Measurements from ENCODE around the gene PTCHD1.

Gene PTCHD1

GRCh38 chrX:23385242-23385641 lies 50.6 kb downstream of the PTCHD1 start:
- WGBS, 2 donors (ENCODE audit: extremely low coverage in 2 of 2, insufficient read length in 2 of 2, insufficient replicate concordance in 1 of 2) = no CpG with 5 or more reads among the region's 3 CpGs

DNA sequence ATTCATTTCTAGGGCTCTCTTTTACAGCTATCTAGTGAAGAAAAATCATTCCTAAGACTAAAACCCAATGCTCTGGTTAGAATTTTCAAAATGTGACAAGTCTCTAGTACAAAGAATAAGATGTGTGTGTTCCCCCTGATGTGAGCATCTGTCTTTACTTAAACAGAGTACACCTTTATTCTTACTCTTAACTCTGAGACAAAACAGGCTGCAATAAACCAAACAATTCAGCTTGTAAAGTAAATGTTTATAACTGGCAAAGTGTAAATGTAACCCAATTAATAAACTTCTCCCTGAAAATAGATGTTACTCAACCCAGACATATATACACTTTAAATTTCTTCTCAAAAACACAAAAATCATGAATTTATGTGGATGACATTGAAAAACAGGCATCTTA lies 51.6 kb downstream of the PTCHD1 start:
- Histone ChIP-seq H2BK12ac (ENCODE audit: low read length) (no peak overlapping the region), H3K4ac (ENCODE audit: low read length) (no peak overlapping the region), H3K23ac (ENCODE audit: low read depth, low read length, poor library complexity) (no peak overlapping the region), H2BK5ac (ENCODE audit: low read length) (no peak overlapping the region), H3K36me3 (replicated peaks in 1 of 2; ENCODE audit: control insufficient read depth in 2 of 2, insufficient read depth in 2 of 2, low read length in 2 of 2) (no peaks in the 10 kb centered on the region), H2BK15ac (ENCODE audit: low read length) (no peak overlapping the region), H4K8ac (ENCODE audit: low read depth, low read length) (no peak overlapping the region), H3K14ac (ENCODE audit: low read length) (no peak overlapping the region), H3K9me3 (replicated peaks in 1 of 2; ENCODE audit: control insufficient read depth in 2 of 2, insufficient read depth in 1 of 2, low read depth in 1 of 2, low read length in 2 of 2) (no peaks in the 10 kb centered on the region), H3K4me1 (ENCODE audit: control insufficient read depth in 2 of 2, insufficient read depth in 1 of 2, low read depth in 1 of 2, low read length in 2 of 2) (no peaks in the 10 kb centered on the region), H3K4me2 (ENCODE audit: insufficient read depth, low read length, poor library complexity, severe bottlenecking) (no peak overlapping the region), H3K4me3 (ENCODE audit: low read length in 2 of 2) (no peak overlapping the region), H2AK5ac (ENCODE audit: low read depth, low read length) (no peak overlapping the region), H4K91ac (ENCODE audit: low read depth, low read length, poor library complexity) (no peak overlapping the region), H2AFZ (ENCODE audit: low read length) (no peak overlapping the region), H3K79me1 (ENCODE audit: low read depth, low read length) (no peaks in the 10 kb centered on the region), H3K27me3 (ENCODE audit: control insufficient read depth in 3 of 3, insufficient read depth in 3 of 3, low read depth in 1 of 3, low read length in 3 of 3) (no peaks in the 10 kb centered on the region), H3K27ac (replicated peaks; ENCODE audit: low read length) (no peak overlapping the region), H2BK120ac (ENCODE audit: low read depth, low read length) (no peak overlapping the region), H3K18ac (ENCODE audit: low read length) (no peak overlapping the region), H3K9ac (ENCODE audit: low read depth, low read length, poor library complexity) (no peak overlapping the region)
- no peak for DNase-seq (ENCODE audit: low spot score)

More at GRCh38 chrX:23385242-23385641, 50.6 kb downstream of the PTCHD1 start:
- Histone ChIP-seq H3K14ac (ENCODE audit: low read length) (no peak overlapping the region), H2BK15ac (ENCODE audit: low read length) (no peak overlapping the region), H3K9me3 (replicated peaks in 1 of 2; ENCODE audit: control insufficient read depth in 2 of 2, insufficient read depth in 1 of 2, low read depth in 1 of 2, low read length in 2 of 2) (no peaks in the 10 kb centered on the region), H4K91ac (ENCODE audit: low read depth, low read length, poor library complexity) (no peak overlapping the region), H3K27ac (replicated peaks; ENCODE audit: low read length) (no peak overlapping the region), H3K79me1 (ENCODE audit: low read depth, low read length) (no peaks in the 10 kb centered on the region), H4K8ac (ENCODE audit: low read depth, low read length) (no peak overlapping the region), H3K4ac (ENCODE audit: low read length) (no peak overlapping the region), H2AK5ac (ENCODE audit: low read depth, low read length) (no peak overlapping the region), H3K27me3 (ENCODE audit: control insufficient read depth in 3 of 3, insufficient read depth in 3 of 3, low read depth in 1 of 3, low read length in 3 of 3) (no peaks in the 10 kb centered on the region), H3K36me3 (replicated peaks in 1 of 2; ENCODE audit: control insufficient read depth in 2 of 2, insufficient read depth in 2 of 2, low read length in 2 of 2) (no peaks in the 10 kb centered on the region), H3K9ac (ENCODE audit: low read depth, low read length, poor library complexity) (no peak overlapping the region), H2BK12ac (ENCODE audit: low read length) (no peak overlapping the region), H3K4me3 (ENCODE audit: low read length in 2 of 2) (no peak overlapping the region), H3K23ac (ENCODE audit: low read depth, low read length, poor library complexity) (no peak overlapping the region), H2AFZ (ENCODE audit: low read length) (no peak overlapping the region), H2BK5ac (ENCODE audit: low read length) (no peak overlapping the region), H3K4me1 (ENCODE audit: control insufficient read depth in 2 of 2, insufficient read depth in 1 of 2, low read depth in 1 of 2, low read length in 2 of 2) (no peaks in the 10 kb centered on the region), H3K4me2 (ENCODE audit: insufficient read depth, low read length, poor library complexity, severe bottlenecking) (no peak overlapping the region), H2BK120ac (ENCODE audit: low read depth, low read length) (no peak overlapping the region), H3K18ac (ENCODE audit: low read length) (no peak overlapping the region)
- DNase-seq (ENCODE audit: low spot score) = no peak

DNA sequence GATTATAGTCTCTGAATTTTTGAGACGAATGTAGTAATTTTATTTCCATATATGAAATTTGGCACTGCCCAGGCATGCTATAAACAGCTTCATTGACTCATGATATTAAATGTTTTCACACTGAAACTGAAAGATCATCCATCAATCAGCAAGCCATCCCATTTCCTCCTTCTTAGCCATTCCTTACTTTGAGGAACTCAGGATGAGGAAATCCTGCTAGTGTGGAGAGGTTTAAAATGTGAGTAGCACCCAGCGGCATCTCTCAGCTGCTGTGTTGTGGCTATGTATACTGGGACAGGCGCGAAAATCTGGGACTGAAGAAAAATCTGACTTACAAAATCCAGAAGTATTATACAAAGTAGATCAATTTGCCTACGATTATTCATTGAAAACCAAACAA lies 52.1 kb downstream of the PTCHD1 start:
- H2BK12ac ChIP-seq (ENCODE audit: low read length) = no peak overlapping the region
- no peak overlapping the region for H2BK15ac ChIP-seq (ENCODE audit: low read length)
- no peak overlapping the region for H3K23ac ChIP-seq (ENCODE audit: low read depth, low read length, poor library complexity)
- H2BK120ac ChIP-seq (ENCODE audit: low read depth, low read length) = no peak overlapping the region
- no peak overlapping the region for H3K4me2 ChIP-seq (ENCODE audit: insufficient read depth, low read length, poor library complexity, severe bottlenecking)
- no peak overlapping the region for H2AFZ ChIP-seq (ENCODE audit: low read length)
- H3K4me1 ChIP-seq (ENCODE audit: control insufficient read depth in 2 of 2, insufficient read depth in 1 of 2, low read depth in 1 of 2, low read length in 2 of 2) = no peaks in the 10 kb centered on the region
- H3K14ac ChIP-seq (ENCODE audit: low read length) = no peak overlapping the region
- no peaks in the 10 kb centered on the region for H3K79me1 ChIP-seq (ENCODE audit: low read depth, low read length)
- no peaks in the 10 kb centered on the region for H3K27me3 ChIP-seq (ENCODE audit: control insufficient read depth in 3 of 3, insufficient read depth in 3 of 3, low read depth in 1 of 3, low read length in 3 of 3)
- no peaks in the 10 kb centered on the region for H3K9me3 ChIP-seq (replicated peaks in 1 of 2; ENCODE audit: control insufficient read depth in 2 of 2, insufficient read depth in 1 of 2, low read depth in 1 of 2, low read length in 2 of 2)
- no peak overlapping the region for H3K4me3 ChIP-seq (ENCODE audit: low read length in 2 of 2)
- H4K91ac ChIP-seq (ENCODE audit: low read depth, low read length, poor library complexity) = no peak overlapping the region
- H3K36me3 ChIP-seq (replicated peaks in 1 of 2; ENCODE audit: control insufficient read depth in 2 of 2, insufficient read depth in 2 of 2, low read length in 2 of 2) = no peaks in the 10 kb centered on the region
- no peak overlapping the region for H4K8ac ChIP-seq (ENCODE audit: low read depth, low read length)
- H3K18ac ChIP-seq (ENCODE audit: low read length) = no peak overlapping the region
- H3K4ac ChIP-seq (ENCODE audit: low read length) = no peak overlapping the region
- no peak overlapping the region for H2AK5ac ChIP-seq (ENCODE audit: low read depth, low read length)
- no CpG with 5 or more reads among the region's 5 CpGs for WGBS, 2 donors (ENCODE audit: extremely low coverage in 2 of 2, insufficient read length in 2 of 2, insufficient replicate concordance in 1 of 2)
- DNase-seq (ENCODE audit: low spot score) = no peak
- H2BK5ac ChIP-seq (ENCODE audit: low read length) = no peak overlapping the region
- H3K9ac ChIP-seq (ENCODE audit: low read depth, low read length, poor library complexity) = no peak overlapping the region
- no peak overlapping the region for H3K27ac ChIP-seq (replicated peaks; ENCODE audit: low read length)

- H2BK120ac ChIP-seq (ENCODE audit: low read depth, low read length) = no peak overlapping the region
- DNase-seq (ENCODE audit: low spot score) = no peak
These were observed 53.0 kb downstream of the PTCHD1 start for GRCh38 chrX:23387550-23388184.

More at GRCh38 chrX:23387550-23388184, 53.0 kb downstream of the PTCHD1 start:
- H3K27ac ChIP-seq (replicated peaks; ENCODE audit: low read length) = no peak overlapping the region
- no peak overlapping the region for H3K18ac ChIP-seq (ENCODE audit: low read length)
- no peak overlapping the region for H4K91ac ChIP-seq (ENCODE audit: low read depth, low read length, poor library complexity)
- H3K9ac ChIP-seq (ENCODE audit: low read depth, low read length, poor library complexity) = no peak overlapping the region
- H3K4ac ChIP-seq (ENCODE audit: low read length) = no peak overlapping the region
- H3K4me3 ChIP-seq (ENCODE audit: low read length in 2 of 2) = no peak overlapping the region
- no peaks in the 10 kb centered on the region for H3K79me1 ChIP-seq (ENCODE audit: low read depth, low read length)
- H2AK5ac ChIP-seq (ENCODE audit: low read depth, low read length) = no peak overlapping the region
- no peak overlapping the region for H4K8ac ChIP-seq (ENCODE audit: low read depth, low read length)
- no peaks in the 10 kb centered on the region for H3K9me3 ChIP-seq (replicated peaks in 1 of 2; ENCODE audit: control insufficient read depth in 2 of 2, insufficient read depth in 1 of 2, low read depth in 1 of 2, low read length in 2 of 2)
- no peak overlapping the region for H2BK5ac ChIP-seq (ENCODE audit: low read length)
- H3K4me1 ChIP-seq (ENCODE audit: control insufficient read depth in 2 of 2, insufficient read depth in 1 of 2, low read depth in 1 of 2, low read length in 2 of 2) = no peaks in the 10 kb centered on the region
- no peak overlapping the region for H3K23ac ChIP-seq (ENCODE audit: low read depth, low read length, poor library complexity)
- H3K36me3 ChIP-seq (replicated peaks in 1 of 2; ENCODE audit: control insufficient read depth in 2 of 2, insufficient read depth in 2 of 2, low read length in 2 of 2) = no peaks in the 10 kb centered on the region
- no peaks in the 10 kb centered on the region for H3K27me3 ChIP-seq (ENCODE audit: control insufficient read depth in 3 of 3, insufficient read depth in 3 of 3, low read depth in 1 of 3, low read length in 3 of 3)
- H3K14ac ChIP-seq (ENCODE audit: low read length) = no peak overlapping the region
- no peak overlapping the region for H2AFZ ChIP-seq (ENCODE audit: low read length)
- H3K4me2 ChIP-seq (ENCODE audit: insufficient read depth, low read length, poor library complexity, severe bottlenecking) = no peak overlapping the region
- WGBS, 2 donors (ENCODE audit: extremely low coverage in 2 of 2, insufficient read length in 2 of 2, insufficient replicate concordance in 1 of 2) = no CpG with 5 or more reads among the region's 6 CpGs
- H2BK12ac ChIP-seq (ENCODE audit: low read length) = no peak overlapping the region
- no peak overlapping the region for H2BK15ac ChIP-seq (ENCODE audit: low read length)

Data from neuronal stem cell (in vitro differentiated cells).